ENCODE measurements around the gene NKX1-1. TPM values are rescaled to one million over a fixed set of nuclear protein-coding genes. Genes with fewer than 3 reads are reported as not detected.

The NKX1-1 gene
- total and polyA plus RNA-seq, 9 of the 15 experiments (the other 6 are each of a cell fraction or from before 2014, with no cell fraction given): not detected

DNA sequence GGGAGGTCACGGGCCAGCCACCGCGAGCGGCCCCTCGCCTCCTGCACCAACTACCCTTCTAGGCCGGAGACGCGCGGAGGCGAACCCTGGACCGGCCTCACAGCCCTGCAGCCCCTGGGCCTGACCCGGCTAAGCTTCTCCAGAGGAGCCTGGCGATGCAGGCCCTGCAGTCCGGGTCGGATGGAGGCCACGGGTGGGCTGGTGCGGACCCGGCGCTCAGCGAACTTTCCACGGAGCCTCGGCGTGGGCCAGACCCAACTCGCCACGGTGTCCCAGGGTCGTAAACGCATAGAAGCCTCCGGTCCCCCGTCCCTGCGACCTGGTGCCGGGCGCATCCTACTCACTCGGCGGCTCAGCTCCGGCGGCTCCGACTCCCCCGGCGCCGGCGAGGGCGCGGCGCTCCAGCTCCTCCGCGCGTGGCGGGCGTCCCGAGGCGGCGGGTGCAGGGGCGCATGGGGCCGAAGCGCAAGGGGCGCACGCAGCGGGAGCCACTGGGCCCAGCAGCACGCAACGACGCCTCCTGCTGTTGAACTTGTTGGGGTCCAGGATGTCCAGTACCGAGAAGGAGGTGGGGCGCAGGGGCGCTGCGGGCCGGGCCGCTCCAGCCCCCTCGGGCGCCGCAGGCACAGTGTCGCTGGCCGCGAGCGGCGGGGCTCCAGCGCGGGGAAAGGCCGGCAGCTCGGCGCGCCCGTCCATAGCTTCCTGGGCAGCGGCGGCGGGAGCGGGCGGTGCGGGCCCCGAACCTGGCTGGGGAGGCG is 427 bp downstream of the NKX1-1 start:
- Histone ChIP-seq H3K79me2 (ENCODE audit: control insufficient read depth, insufficient read depth, low read length) (no peaks in the 10 kb centered on the region), H4K20me1 (replicated peaks; ENCODE audit: control insufficient read depth, insufficient read depth, low read length) (no peaks in the 10 kb centered on the region), H3K27me3 (ENCODE audit: control insufficient read depth in 2 of 2, insufficient read depth in 2 of 2, low read length in 2 of 2) (peaks cover 0 to 20% of the 10 kb centered on the region in 2 experiments; a peak in 2 of 5 replicates), H2AFZ (ENCODE audit: low read depth, low read length) (no peak overlapping the region), H3K4me2 (ENCODE audit: insufficient read depth, low read length) (no peak overlapping the region), H3K27ac (ENCODE audit: extremely low read depth, low read depth, low read length) (no peak overlapping the region), H3K9me3 (replicated peaks; ENCODE audit: control insufficient read depth, insufficient read depth, low read depth, low read length) (no peaks in the 10 kb centered on the region; the same call in 1 of the 2 replicates), H3K4me1 (replicated peaks in 1 of 2; ENCODE audit: control insufficient read depth in 2 of 2, insufficient read depth in 2 of 2, low read length in 2 of 2) (peaks cover 0 to 31% of the 10 kb centered on the region in 2 experiments; a peak in 2 of 5 replicates), H3K9ac (ENCODE audit: insufficient read depth in 1 of 2, low read depth in 2 of 2, low read length in 2 of 2) (no peak overlapping the region), H3K36me3 (ENCODE audit: control insufficient read depth, insufficient read depth, low read length) (no peaks in the 10 kb centered on the region), H3K9me1 (ENCODE audit: control insufficient read depth, insufficient read depth, low read length) (no peaks in the 10 kb centered on the region), H3K4me3 (no peak overlapping the region)
- no peak for ATAC-seq
- 81% methylated on average over 23 of the region's 90 CpGs for WGBS (ENCODE audit: insufficient coverage, low coverage, missing lambda C conversion rate)
- no TSS peak for BruUV-seq (replicated peaks)
- ChIA-PET POLR2A (no interaction called here), CTCF (ENCODE audit: low intra/inter-chr PET ratio) (no interaction called here)
- DNase-seq (ENCODE audit: extremely low read depth in 1 of 4, low spot score in 3 of 4): no peak
- intact Hi-C loops (cut with micrococcal nuclease): no loop called here
- FAIRE-seq: no peak
- in situ Hi-C loops (cut with MboI): no loop called here
- no peak for TF ChIP-seq MTA3 (IDR thresholded peaks at IDR 0.05; ENCODE audit: borderline replicate concordance)
- TF ChIP-seq TAF15 (IDR thresholded peaks at IDR 0.05; ENCODE audit: low read depth, low read length): no peak
- TF ChIP-seq MXI1 (IDR thresholded peaks at IDR 0.05; ENCODE audit: low read depth, low read length): no peak
- TF ChIP-seq, protein P1, sequence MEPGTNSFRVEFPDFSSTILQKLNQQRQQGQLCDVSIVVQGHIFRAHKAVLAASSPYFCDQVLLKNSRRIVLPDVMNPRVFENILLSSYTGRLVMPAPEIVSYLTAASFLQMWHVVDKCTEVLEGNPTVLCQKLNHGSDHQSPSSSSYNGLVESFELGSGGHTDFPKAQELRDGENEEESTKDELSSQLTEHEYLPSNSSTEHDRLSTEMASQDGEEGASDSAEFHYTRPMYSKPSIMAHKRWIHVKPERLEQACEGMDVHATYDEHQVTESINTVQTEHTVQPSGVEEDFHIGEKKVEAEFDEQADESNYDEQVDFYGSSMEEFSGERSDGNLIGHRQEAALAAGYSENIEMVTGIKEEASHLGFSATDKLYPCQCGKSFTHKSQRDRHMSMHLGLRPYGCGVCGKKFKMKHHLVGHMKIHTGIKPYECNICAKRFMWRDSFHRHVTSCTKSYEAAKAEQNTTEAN (CRISPR knock-in tag; IDR thresholded peaks at IDR 0.05): no peak

Data from K562 (cell line).